GM12872 (cell line): ENCODE results near the gene POLK.

ENCODE experiments used
- TF ChIP-seq, protein P1 (sequence below): IDR thresholded peaks from 3 replicates; pipeline ENCODE4 v1.5.1; 2011; ENCODE audit warnings: low read depth, mild to moderate bottlenecking, low read length, moderate library complexity; ENCODE audit not compliant: insufficient read depth

Gene POLK

DNA sequence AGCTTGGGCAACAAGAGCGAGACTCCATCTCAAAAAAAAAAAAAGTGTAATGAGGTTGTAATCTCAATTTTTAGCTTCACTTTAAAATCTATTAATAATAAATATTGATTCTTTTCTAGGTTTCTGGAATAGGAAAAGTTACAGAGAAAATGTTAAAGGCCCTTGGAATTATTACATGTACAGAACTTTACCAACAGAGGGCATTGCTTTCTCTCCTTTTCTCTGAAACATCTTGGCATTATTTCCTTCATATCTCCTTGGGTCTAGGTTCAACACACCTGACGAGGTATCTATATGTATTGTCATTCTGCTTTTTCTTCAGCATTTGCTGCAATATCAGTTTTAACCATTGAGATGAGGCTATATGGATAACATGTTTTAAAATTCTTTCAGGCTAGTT lies 73.0 kb downstream of the POLK start:
- TF ChIP-seq, protein P1, sequence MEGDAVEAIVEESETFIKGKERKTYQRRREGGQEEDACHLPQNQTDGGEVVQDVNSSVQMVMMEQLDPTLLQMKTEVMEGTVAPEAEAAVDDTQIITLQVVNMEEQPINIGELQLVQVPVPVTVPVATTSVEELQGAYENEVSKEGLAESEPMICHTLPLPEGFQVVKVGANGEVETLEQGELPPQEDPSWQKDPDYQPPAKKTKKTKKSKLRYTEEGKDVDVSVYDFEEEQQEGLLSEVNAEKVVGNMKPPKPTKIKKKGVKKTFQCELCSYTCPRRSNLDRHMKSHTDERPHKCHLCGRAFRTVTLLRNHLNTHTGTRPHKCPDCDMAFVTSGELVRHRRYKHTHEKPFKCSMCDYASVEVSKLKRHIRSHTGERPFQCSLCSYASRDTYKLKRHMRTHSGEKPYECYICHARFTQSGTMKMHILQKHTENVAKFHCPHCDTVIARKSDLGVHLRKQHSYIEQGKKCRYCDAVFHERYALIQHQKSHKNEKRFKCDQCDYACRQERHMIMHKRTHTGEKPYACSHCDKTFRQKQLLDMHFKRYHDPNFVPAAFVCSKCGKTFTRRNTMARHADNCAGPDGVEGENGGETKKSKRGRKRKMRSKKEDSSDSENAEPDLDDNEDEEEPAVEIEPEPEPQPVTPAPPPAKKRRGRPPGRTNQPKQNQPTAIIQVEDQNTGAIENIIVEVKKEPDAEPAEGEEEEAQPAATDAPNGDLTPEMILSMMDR: no peak

DNA sequence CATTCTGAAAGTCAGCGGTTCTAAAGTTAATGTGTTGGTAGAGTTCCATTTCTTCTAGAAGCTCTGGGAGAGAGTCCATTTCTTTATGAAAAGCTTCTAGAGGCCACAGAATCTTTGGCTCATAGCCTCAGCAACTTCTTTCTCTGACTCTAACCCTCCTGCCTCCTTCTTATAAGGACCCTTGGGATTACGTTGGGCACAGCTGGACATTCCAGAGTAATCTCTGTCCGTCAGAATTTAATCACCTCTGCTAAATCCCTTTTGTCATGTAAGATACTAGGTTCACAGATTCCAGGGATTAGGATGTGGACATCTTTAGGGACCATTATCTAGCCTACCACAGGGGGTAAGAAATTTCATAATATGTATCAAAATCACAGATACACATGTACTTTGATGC lies 77.0 kb downstream of the POLK start:
- TF ChIP-seq, protein P1: no peak

DNA sequence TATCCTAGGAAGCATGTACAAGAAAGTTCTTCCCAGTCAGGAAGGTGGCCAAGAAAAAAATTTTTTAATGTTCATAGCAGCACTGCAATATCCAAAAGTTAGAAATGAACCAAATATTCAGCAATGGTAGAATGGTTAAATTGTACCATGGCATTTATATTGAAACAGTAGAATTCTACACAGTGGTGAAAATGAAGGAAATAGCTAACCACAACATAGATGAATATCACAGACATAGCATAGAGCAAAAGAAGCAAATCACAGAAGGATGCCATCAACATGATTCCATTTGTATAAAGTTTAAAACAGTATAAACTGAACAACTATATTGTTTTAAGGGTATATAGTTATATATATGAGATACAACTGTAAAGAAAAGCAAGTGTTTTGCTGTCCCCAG lies 88.8 kb downstream of the POLK start:
- TF ChIP-seq, protein P1: no peak

DNA sequence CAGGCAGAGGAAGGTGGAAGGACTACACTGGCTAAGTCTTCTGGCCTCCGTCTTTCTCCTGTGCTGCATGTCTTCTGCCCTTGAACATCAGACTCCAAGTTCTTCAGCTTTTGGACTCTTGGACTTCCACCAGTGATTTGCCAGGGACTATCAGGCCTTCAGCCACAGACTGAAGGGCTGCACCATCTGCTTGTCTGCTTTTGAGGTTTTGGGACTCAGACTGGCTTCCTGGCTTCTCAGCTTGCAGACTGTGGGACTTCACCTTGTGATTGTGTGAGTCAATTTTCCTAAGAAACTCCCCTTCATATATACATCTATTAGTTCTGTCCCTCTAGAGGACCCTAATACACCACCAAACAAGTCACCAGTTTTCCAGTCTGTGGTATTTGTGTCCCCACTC lies 89.9 kb downstream of the POLK start:
- TF ChIP-seq, protein P1: no peak

DNA sequence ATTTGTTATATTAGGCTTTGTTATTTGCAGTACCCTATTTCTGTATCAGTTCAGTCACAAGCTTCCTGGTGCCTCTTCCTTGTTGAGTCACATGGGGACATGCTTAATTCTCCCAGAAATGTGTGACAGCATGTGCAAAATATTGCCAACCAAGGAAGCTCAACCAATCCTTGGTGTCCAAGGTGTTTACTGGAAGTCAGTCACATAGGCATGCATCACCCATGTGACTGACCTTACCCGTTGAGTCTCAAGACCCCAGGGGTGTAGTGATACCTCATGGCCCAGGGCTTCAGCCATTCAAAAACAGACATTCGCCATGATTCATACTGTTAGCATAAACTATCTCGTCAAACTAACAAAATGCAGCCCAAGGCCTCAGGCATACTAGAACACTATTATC lies 90.3 kb downstream of the POLK start:
- TF ChIP-seq, protein P1: no peak

DNA sequence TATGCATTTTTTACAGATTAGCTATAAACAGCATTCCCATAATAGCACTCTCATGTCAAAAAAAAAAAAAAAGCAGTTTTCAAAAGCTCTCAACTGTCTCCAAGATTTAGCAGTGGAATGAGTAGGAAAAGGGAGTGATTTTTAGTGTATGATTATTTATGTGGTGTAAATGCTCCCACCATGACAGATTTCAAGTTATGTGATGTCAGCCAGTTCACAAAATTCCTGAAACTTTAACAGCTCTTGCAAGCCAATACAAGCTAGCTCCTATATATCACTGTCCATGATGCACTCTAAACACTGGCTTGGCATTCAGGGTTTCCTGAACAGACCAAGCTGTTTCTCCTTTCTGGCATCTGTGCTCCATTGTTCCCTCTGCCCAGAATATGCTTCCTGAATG lies 91.7 kb downstream of the POLK start:
- TF ChIP-seq, protein P1: no peak

DNA sequence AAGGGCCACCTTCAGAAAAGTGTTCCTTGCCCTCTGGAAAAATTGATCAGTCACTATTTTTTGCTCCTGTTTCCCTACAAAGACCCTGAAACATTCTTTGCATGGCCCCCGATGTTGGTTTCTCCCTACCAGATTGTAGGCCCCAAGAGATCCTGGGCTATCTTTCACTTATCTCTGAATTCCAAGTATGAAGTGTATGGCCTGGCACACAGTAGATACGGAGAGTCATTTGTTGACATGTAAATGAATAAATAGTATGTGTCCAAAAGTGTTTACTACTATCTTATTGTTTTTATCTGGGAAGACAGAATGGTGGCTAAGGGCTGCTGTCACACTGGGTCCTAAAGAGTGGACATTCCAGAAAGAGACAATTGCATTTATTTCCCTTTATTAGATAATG lies 92.1 kb downstream of the POLK start:
- TF ChIP-seq, protein P1: no peak

DNA sequence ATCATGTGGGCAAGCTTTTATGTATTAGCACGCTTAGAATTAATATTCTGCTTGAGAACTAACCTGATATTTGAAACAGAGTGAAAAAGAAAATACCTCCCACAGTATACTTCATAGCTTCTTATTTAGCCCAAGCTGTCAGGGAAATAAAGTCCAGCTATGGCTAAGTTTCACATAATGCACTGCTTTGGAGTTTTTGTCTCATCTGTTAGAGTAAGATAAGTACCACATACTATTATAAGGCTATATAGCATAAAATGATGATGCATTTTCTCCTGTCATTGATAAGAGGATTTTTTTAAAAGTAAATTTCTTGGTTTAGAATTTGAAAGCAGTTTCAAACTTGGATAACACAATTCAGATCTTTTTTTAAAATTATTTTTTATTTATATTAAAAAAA lies 97.2 kb downstream of the POLK start:
- TF ChIP-seq, protein P1: no peak
